ENCODE measurements around the gene KCNJ6. TPM values are rescaled to one million over a fixed set of nuclear protein-coding genes. Genes with fewer than 3 reads are reported as not detected.

Gene KCNJ6
- total and polyA plus RNA-seq, 3 donors from 2014 or later = 0.24 to 0.25 (median 0.25) TPM

- Histone ChIP-seq H3K9me3 (no peaks in the 10 kb centered on the region), H3K36me3 (ENCODE audit: low read depth, missing control alignments) (no peaks in the 10 kb centered on the region), H3K4me1 (no peaks in the 10 kb centered on the region), H3K27me3 (no peaks in the 10 kb centered on the region), H3K4me3 (no peak overlapping the region), H3K27ac (no peak overlapping the region)
- TF ChIP-seq POLR2A (IDR thresholded peaks at IDR 0.05) = no peak
- TF ChIP-seq CTCF (IDR thresholded peaks at IDR 0.05) = no peak
- intact Hi-C loops (cut with DNase I; ENCODE audit: low total_unique reads) = no loop called here
- 84 to 89% methylated on average over 8 of the region's 8 CpGs for WGBS, 2 donors
- DNase-seq = no peak
Measured at GRCh38 chr21:37871121-37871862, 45.0 kb downstream of the KCNJ6 start.

- H3K4me3 ChIP-seq = no peak overlapping the region
- no peaks in the 10 kb centered on the region for H3K9me3 ChIP-seq
- H3K27ac ChIP-seq = no peak overlapping the region
- H3K36me3 ChIP-seq (ENCODE audit: low read depth, missing control alignments) = no peaks in the 10 kb centered on the region
- DNase-seq = no peak
- no peaks in the 10 kb centered on the region for H3K4me1 ChIP-seq
- WGBS, 2 donors = 62 to 70% methylated on average over 2 of the region's 2 CpGs
- intact Hi-C loops (cut with DNase I; ENCODE audit: low total_unique reads) = no loop called here
- TF ChIP-seq POLR2A (IDR thresholded peaks at IDR 0.05) (no peak), CTCF (IDR thresholded peaks at IDR 0.05) (no peak)
- no peaks in the 10 kb centered on the region for H3K27me3 ChIP-seq
Measured at GRCh38 chr21:37870221-37870620, 46.0 kb downstream of the KCNJ6 start.

- no peak overlapping the region for H3K4me3 ChIP-seq
- intact Hi-C loops (cut with DNase I; ENCODE audit: low total_unique reads) = no loop called here
- no peak for DNase-seq
- no peaks in the 10 kb centered on the region for H3K9me3 ChIP-seq
- H3K4me1 ChIP-seq = no peaks in the 10 kb centered on the region
- no peaks in the 10 kb centered on the region for H3K27me3 ChIP-seq
- no peak overlapping the region for H3K27ac ChIP-seq
- H3K36me3 ChIP-seq (ENCODE audit: low read depth, missing control alignments) = no peaks in the 10 kb centered on the region
- TF ChIP-seq CTCF (IDR thresholded peaks at IDR 0.05) (no peak), POLR2A (IDR thresholded peaks at IDR 0.05) (no peak)
Measured at GRCh38 chr21:37869661-37870060, 46.6 kb downstream of the KCNJ6 start.

GRCh38 chr21:37868446-37869295, 47.6 kb downstream of the KCNJ6 start:
- WGBS, 2 donors = 58 to 63% methylated on average over 10 to 11 of the region's 11 CpGs
- no peak for TF ChIP-seq CTCF (IDR thresholded peaks at IDR 0.05)
- TF ChIP-seq POLR2A (IDR thresholded peaks at IDR 0.05) = no peak
- intact Hi-C loops (cut with DNase I; ENCODE audit: low total_unique reads) = no loop called here
- no peaks in the 10 kb centered on the region for H3K36me3 ChIP-seq (ENCODE audit: low read depth, missing control alignments)
- no peak overlapping the region for H3K27ac ChIP-seq
- H3K4me3 ChIP-seq = no peak overlapping the region
- no peak for DNase-seq
- H3K27me3 ChIP-seq = no peaks in the 10 kb centered on the region
- H3K4me1 ChIP-seq = no peaks in the 10 kb centered on the region
- no peaks in the 10 kb centered on the region for H3K9me3 ChIP-seq

Data from testis (tissue), 3 donors.